ENCODE data around the gene RIPOR3.

- TF ChIP-seq CTCF (IDR thresholded peaks at IDR 0.05) (no peak), POLR2A (IDR thresholded peaks at IDR 0.05) (no peak)
Observed at GRCh38 chr20:50621068-50621665, 70.2 kb downstream of the RIPOR3 start.

Data from lower leg skin (tissue), 3 donors.